ENCODE measurements around the gene THSD4. TPM values are rescaled to one million over a fixed set of nuclear protein-coding genes. Genes with fewer than 3 reads are reported as not detected.

The THSD4 gene
- total RNA-seq, 2 donors from 2014 or later = 16.3 to 18.8 TPM

- DNase-seq (ENCODE audit: low spot score) = no peak
- intact Hi-C loops (cut with DNase I) = loop anchor here in 1 of 2 donors (2.0 kb wide), 1 partner anchor 29 kb away; no protein-coding TSS in a partner anchor
These were observed 430.7 kb downstream of the THSD4 start for GRCh38 chr15:71545923-71546322.

- no peak for DNase-seq (ENCODE audit: low spot score)
- intact Hi-C loops (cut with DNase I) = loop anchor here in 1 of 2 donors (2.0 kb wide), 1 partner anchor 28 kb away; no protein-coding TSS in a partner anchor
These were observed 431.7 kb downstream of the THSD4 start for GRCh38 chr15:71547011-71547410.

GRCh38 chr15:71548401-71548807 is 433.1 kb downstream of the THSD4 start:
- no peak for DNase-seq (ENCODE audit: low spot score)
- intact Hi-C loops (cut with DNase I) = no loop called here

- DNase-seq (ENCODE audit: low spot score) = no peak
These were observed 433.8 kb downstream of the THSD4 start for GRCh38 chr15:71549091-71549490.

GRCh38 chr15:71549697-71550096 is 434.4 kb downstream of the THSD4 start:
- DNase-seq (ENCODE audit: low spot score) = no peak

More at GRCh38 chr15:71549091-71549490, 433.8 kb downstream of the THSD4 start:
- intact Hi-C loops (cut with DNase I) = no loop called here

GRCh38 chr15:71551566-71551965 is 436.3 kb downstream of the THSD4 start:
- no peak for DNase-seq (ENCODE audit: low spot score)
- intact Hi-C loops (cut with DNase I) = no loop called here

More at GRCh38 chr15:71549697-71550096, 434.4 kb downstream of the THSD4 start:
- intact Hi-C loops (cut with DNase I) = no loop called here

- intact Hi-C loops (cut with DNase I) = no loop called here
- DNase-seq (ENCODE audit: low spot score) = no peak
These were observed 443.8 kb downstream of the THSD4 start for GRCh38 chr15:71559098-71559497.

- no peak for DNase-seq (ENCODE audit: low spot score)
- intact Hi-C loops (cut with DNase I) = no loop called here
These were observed 444.3 kb downstream of the THSD4 start for GRCh38 chr15:71559616-71560015.

GRCh38 chr15:71562251-71562650 is 447.0 kb downstream of the THSD4 start:
- intact Hi-C loops (cut with DNase I) = no loop called here
- no peak for DNase-seq (ENCODE audit: low spot score)

GRCh38 chr15:71564217-71564616 is 448.9 kb downstream of the THSD4 start:
- DNase-seq (ENCODE audit: low spot score) = no peak
- intact Hi-C loops (cut with DNase I) = no loop called here

- DNase-seq (ENCODE audit: low spot score) = no peak
- intact Hi-C loops (cut with DNase I) = no loop called here
These were observed 449.7 kb downstream of the THSD4 start for GRCh38 chr15:71565006-71565405.

- intact Hi-C loops (cut with DNase I) = no loop called here
- no peak for DNase-seq (ENCODE audit: low spot score)
These were observed 450.4 kb downstream of the THSD4 start for GRCh38 chr15:71565631-71566160.

GRCh38 chr15:71566226-71566625 is 451.0 kb downstream of the THSD4 start:
- intact Hi-C loops (cut with DNase I) = no loop called here
- no peak for DNase-seq (ENCODE audit: low spot score)

- no peak for DNase-seq (ENCODE audit: low spot score)
- intact Hi-C loops (cut with DNase I) = no loop called here
These were observed 451.9 kb downstream of the THSD4 start for GRCh38 chr15:71567173-71567572.

- no peak for DNase-seq (ENCODE audit: low spot score)
- intact Hi-C loops (cut with DNase I) = no loop called here
These were observed 453.0 kb downstream of the THSD4 start for GRCh38 chr15:71568227-71568626.

- no peak for DNase-seq (ENCODE audit: low spot score)
- intact Hi-C loops (cut with DNase I) = no loop called here
These were observed 455.5 kb downstream of the THSD4 start for GRCh38 chr15:71570736-71571135.

- intact Hi-C loops (cut with DNase I) = loop anchor here in 1 of 2 donors (2.0 kb wide), 1 partner anchor 73 kb away; no protein-coding TSS in a partner anchor
- no peak for DNase-seq (ENCODE audit: low spot score)
These were observed 456.4 kb downstream of the THSD4 start for GRCh38 chr15:71571641-71572040.

- no peak for DNase-seq (ENCODE audit: low spot score)
- intact Hi-C loops (cut with DNase I) = loop anchor here in 1 of 2 donors (2.0 kb wide), 1 partner anchor 74 kb away; no protein-coding TSS in a partner anchor
These were observed 457.3 kb downstream of the THSD4 start for GRCh38 chr15:71572452-71573053.

GRCh38 chr15:71573599-71573998 is 458.3 kb downstream of the THSD4 start:
- intact Hi-C loops (cut with DNase I) = loop anchor here in 1 of 2 donors (2.0 kb wide), 1 partner anchor 75 kb away; no protein-coding TSS in a partner anchor
- DNase-seq (ENCODE audit: low spot score) = no peak

GRCh38 chr15:71575474-71576045 is 460.3 kb downstream of the THSD4 start:
- intact Hi-C loops (cut with DNase I) = loop anchor here in 1 of 2 donors (2.0 kb wide), 1 partner anchor 29 kb away; no protein-coding TSS in a partner anchor
- DNase-seq (ENCODE audit: low spot score) = no peak

- intact Hi-C loops (cut with DNase I) = no loop called here
These were observed 461.8 kb downstream of the THSD4 start for GRCh38 chr15:71577071-71577470.

More at GRCh38 chr15:71577071-71577470, 461.8 kb downstream of the THSD4 start:
- no peak for DNase-seq (ENCODE audit: low spot score)

All from posterior vena cava (tissue), 2 donors.